Osteoblast (primary cell): Measurements from ENCODE around the gene CHKA. TPM values are rescaled to one million over a fixed set of nuclear protein-coding genes. Genes with fewer than 3 reads are reported as not detected.

Experiments
- DNase-seq: peaks from one replicate; pipeline ENCODE4 v3.0.0; 2011; ENCODE audit warnings: low spot score, mixed read lengths; ENCODE audit not compliant: insufficient read length; ENCODE audit errors: missing footprints
- H2AFZ ChIP-seq: 2 replicates; pipeline ENCODE4 v1.6.0; 2011; ENCODE audit warnings: mild to moderate bottlenecking, low read length
- H3K27ac ChIP-seq: 2 replicates; pipeline ENCODE4 v1.5.1; 2011; ENCODE audit warnings: mild to moderate bottlenecking, low read depth, low read length, moderate library complexity
- H3K27me3 ChIP-seq: 2 replicates; pipeline ENCODE4 v1.6.0; 2012; ENCODE audit warnings: mild to moderate bottlenecking, control low read depth, inconsistent platforms, low read length, moderate library complexity; ENCODE audit not compliant: insufficient read depth
- H3K36me3 ChIP-seq: 2 replicates; pipeline ENCODE4 v1.5.1; 2011; ENCODE audit warnings: mild to moderate bottlenecking, low read length, control low read depth, moderate library complexity; ENCODE audit not compliant: insufficient read depth
- H3K4me1 ChIP-seq: 2 replicates; pipeline ENCODE4 v1.5.1; 2011; ENCODE audit warnings: mild to moderate bottlenecking, low read length, control low read depth, moderate library complexity; ENCODE audit not compliant: insufficient read depth
- H3K4me2 ChIP-seq: 2 replicates; pipeline ENCODE4 v1.6.0; 2011; ENCODE audit warnings: mild to moderate bottlenecking, low read length; ENCODE audit not compliant: insufficient read depth
- H3K4me3 ChIP-seq: fragments of 200-600 bp; sonication (generic); 3 replicates; pipeline ENCODE4 v1.5.1; 2012; ENCODE audit warnings: mild to moderate bottlenecking, low read length, inconsistent platforms; ENCODE audit not compliant: insufficient read depth
- H3K79me2 ChIP-seq: 2 replicates; pipeline ENCODE4 v1.6.0; 2012; ENCODE audit warnings: mild to moderate bottlenecking, low read length, control low read depth, inconsistent platforms; ENCODE audit not compliant: insufficient read depth
- H3K9me3 ChIP-seq: 2 replicates; pipeline ENCODE4 v1.5.1; 2011; ENCODE audit warnings: low read depth, low read length, control low read depth
- H4K20me1 ChIP-seq: 2 replicates; pipeline ENCODE4 v1.6.0; 2012; ENCODE audit warnings: mild to moderate bottlenecking, low read length, control low read depth; ENCODE audit not compliant: insufficient read depth
- total RNA-seq: library from RNA; depleted of rRNA; stranded (reverse); fragments of >200 nt; gene quantifications from 2 replicates; pipeline ENCODE4 v1.2.3, GENCODE V29; 2012
- TF ChIP-seq, protein P1 (sequence below): IDR thresholded peaks from 2 replicates; pipeline ENCODE4 v1.5.1; 2011; ENCODE audit warnings: mild to moderate bottlenecking, low read depth, low read length, moderate library complexity; ENCODE audit errors: extremely low read depth

CHKA gene
- total RNA-seq, 1 donor = 29.0 TPM

- Histone ChIP-seq H3K79me2 (peaks cover 20% of the 10 kb centered on the region), H3K27me3 (no peaks in the 10 kb centered on the region), H3K4me1 (peaks cover 12% of the 10 kb centered on the region), H3K36me3 (peaks cover 37% of the 10 kb centered on the region), H3K9me3 (no peaks in the 10 kb centered on the region), H3K4me3 (no peak overlapping the region), H3K27ac (no peak overlapping the region), H2AFZ (no peak overlapping the region), H4K20me1 (no peaks in the 10 kb centered on the region), H3K4me2 (no peak overlapping the region)
- TF ChIP-seq, protein P1, sequence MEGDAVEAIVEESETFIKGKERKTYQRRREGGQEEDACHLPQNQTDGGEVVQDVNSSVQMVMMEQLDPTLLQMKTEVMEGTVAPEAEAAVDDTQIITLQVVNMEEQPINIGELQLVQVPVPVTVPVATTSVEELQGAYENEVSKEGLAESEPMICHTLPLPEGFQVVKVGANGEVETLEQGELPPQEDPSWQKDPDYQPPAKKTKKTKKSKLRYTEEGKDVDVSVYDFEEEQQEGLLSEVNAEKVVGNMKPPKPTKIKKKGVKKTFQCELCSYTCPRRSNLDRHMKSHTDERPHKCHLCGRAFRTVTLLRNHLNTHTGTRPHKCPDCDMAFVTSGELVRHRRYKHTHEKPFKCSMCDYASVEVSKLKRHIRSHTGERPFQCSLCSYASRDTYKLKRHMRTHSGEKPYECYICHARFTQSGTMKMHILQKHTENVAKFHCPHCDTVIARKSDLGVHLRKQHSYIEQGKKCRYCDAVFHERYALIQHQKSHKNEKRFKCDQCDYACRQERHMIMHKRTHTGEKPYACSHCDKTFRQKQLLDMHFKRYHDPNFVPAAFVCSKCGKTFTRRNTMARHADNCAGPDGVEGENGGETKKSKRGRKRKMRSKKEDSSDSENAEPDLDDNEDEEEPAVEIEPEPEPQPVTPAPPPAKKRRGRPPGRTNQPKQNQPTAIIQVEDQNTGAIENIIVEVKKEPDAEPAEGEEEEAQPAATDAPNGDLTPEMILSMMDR = no peak
- peak; percentile 61 for DNase-seq
Measured at GRCh38 chr11:68044898-68045351, 76.3 kb downstream of the CHKA start.

GRCh38 chr11:68044145-68044813 is 76.9 kb downstream of the CHKA start:
- Histone ChIP-seq H3K36me3 (peaks cover 32% of the 10 kb centered on the region), H3K4me3 (no peak overlapping the region), H3K27ac (no peak overlapping the region), H3K4me1 (peaks cover 15% of the 10 kb centered on the region), H3K79me2 (peaks cover 26% of the 10 kb centered on the region), H4K20me1 (no peaks in the 10 kb centered on the region), H3K4me2 (no peak overlapping the region), H3K27me3 (no peaks in the 10 kb centered on the region), H3K9me3 (no peaks in the 10 kb centered on the region), H2AFZ (no peak overlapping the region)
- peak; percentile 88 for DNase-seq
- TF ChIP-seq, protein P1 = no peak

DNA sequence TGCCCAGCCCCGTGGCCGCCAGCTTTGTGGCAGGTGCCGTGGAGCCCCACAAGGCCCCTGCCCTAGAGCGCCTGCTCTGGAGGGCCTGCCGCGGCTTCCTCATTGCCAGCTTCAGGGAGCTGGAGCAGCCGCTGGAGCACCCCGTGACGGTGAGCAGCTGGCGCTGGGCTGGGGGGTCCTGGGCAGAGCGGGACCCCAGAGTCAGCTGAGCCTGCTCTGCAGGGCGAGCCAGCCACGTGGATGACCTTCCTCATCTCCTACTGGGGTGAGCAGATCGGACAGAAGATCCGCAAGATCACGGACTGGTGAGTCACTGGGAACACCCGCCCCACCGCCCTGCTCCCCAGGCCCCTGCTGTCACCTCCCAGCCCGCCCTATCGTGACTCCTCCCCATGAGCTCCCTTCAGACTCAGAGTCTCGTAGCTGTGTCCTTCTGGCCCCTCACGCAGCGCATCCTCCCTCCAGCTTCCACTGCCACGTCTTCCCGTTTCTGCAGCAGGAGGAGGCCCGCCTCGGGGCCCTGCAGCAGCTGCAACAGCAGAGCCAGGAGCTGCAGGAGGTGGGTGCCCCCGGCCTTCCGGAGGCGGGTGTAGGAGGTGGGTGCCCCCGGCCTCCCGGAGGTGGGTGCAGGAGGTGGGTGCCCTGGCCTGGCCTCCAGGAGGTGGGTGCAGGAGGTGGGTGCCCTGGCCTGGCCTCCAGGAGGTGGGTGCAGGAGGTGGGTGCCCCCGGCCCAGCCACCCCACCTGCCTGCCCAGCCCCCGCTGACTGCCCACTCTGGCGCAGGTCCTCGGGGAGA is 77.6 kb downstream of the CHKA start:
- Histone ChIP-seq H4K20me1 (no peaks in the 10 kb centered on the region), H3K27ac (no peak overlapping the region), H3K9me3 (no peaks in the 10 kb centered on the region), H2AFZ (no peak overlapping the region), H3K36me3 (peaks cover 29% of the 10 kb centered on the region), H3K27me3 (no peaks in the 10 kb centered on the region), H3K79me2 (peaks cover 34% of the 10 kb centered on the region), H3K4me2 (no peak overlapping the region), H3K4me3 (no peak overlapping the region), H3K4me1 (peaks cover 16% of the 10 kb centered on the region)
- TF ChIP-seq, protein P1 = no peak
- peak; percentile 94 for DNase-seq

- Histone ChIP-seq H3K27me3 (no peaks in the 10 kb centered on the region), H4K20me1 (no peaks in the 10 kb centered on the region), H3K36me3 (peaks cover 27% of the 10 kb centered on the region), H3K27ac (no peak overlapping the region), H3K4me3 (no peak overlapping the region), H3K9me3 (no peaks in the 10 kb centered on the region), H3K4me1 (peaks cover 21% of the 10 kb centered on the region), H3K79me2 (peaks cover 39% of the 10 kb centered on the region), H2AFZ (no peak overlapping the region), H3K4me2 (no peak overlapping the region)
- peak; percentile 86 for DNase-seq
- TF ChIP-seq, protein P1 = no peak
Measured at GRCh38 chr11:68043029-68043348, 78.2 kb downstream of the CHKA start.
